ENCODE measurements around the gene ZNF107.

Gene ZNF107

GRCh38 chr7:64665980-64666662 is at the start of gene ZNF107:
TSS of gene ZNF107 (plus strand) at chr7:64666133. CDS start at chr7:64666283, 150 bp downstream.
- peak; percentile 80 for DNase-seq

DNA sequence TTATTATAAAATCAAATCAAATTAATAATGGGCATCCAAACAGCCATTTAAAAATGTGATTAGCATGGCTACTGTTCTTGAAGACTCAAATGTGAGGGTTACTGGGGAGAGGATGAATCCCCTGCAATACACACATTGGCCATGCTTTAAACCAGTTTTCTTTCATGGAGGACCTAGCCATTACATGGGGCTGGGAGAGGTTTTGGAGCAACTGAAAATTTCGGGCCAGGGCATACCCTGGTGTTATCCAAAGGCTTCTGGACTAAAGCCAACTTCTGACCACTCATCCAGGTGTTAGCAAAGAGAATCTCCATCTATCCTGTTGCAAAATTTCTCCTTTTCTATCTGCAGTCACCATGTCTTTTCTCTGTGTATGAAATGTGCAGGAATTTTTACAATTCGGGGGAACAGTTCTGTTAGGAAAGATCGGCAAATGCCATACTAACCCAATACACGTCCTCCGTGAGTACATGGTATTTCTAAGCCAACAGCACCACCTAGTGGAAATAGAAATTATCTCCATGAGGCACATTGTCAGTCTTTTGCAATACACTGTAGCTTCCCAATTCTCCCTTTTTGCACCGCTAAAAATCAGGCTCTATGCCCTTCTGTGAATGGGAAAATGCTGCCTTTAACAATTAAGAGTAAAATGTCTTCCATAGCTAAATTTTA is 47.0 kb upstream of the ZNF107 start:
- DNase-seq, result no peak

- DNase-seq, result no peak
These were observed 46.2 kb upstream of the ZNF107 start for GRCh38 chr7:64619705-64620104.

DNA sequence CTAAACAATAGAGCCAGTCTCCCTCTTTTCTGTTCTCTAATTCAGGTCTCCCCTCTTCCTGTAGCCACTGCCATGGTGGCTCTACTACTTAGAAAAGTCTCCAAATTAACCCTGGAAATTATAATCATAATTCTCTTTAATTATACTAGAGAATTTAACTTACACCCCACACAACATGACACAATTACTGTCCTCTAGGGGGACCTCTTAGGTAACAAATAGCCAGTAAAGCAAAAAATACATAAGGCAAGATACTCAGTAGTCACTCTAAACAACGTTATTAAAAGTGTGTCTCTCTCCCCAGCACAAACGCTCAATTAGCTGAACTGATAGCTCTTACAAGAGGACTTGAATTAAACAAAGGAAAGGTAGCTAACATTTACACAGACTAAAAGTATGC is 44.3 kb upstream of the ZNF107 start:
- no peak for DNase-seq

- DNase-seq, result no peak
These were observed 40.5 kb upstream of the ZNF107 start for GRCh38 chr7:64625114-64626082.

DNA sequence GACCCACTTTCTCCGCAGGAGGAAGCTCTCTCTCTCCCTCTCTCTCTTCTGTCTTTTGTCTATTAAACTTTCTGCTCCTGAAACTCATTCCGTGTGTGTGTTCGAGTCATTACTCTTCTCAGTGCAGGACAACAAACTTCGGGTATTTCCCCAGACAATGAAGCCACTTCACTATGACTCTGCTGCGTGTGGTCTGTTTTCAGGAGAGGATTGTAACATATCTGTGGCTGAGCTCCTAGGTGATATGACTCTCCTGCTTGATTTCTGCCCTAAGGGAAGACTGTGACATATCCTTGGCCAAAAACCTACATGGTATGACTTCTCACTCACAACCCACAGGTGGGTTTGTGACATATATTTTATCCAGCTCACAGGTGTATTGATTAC is 39.9 kb upstream of the ZNF107 start:
- no peak for DNase-seq

DNA sequence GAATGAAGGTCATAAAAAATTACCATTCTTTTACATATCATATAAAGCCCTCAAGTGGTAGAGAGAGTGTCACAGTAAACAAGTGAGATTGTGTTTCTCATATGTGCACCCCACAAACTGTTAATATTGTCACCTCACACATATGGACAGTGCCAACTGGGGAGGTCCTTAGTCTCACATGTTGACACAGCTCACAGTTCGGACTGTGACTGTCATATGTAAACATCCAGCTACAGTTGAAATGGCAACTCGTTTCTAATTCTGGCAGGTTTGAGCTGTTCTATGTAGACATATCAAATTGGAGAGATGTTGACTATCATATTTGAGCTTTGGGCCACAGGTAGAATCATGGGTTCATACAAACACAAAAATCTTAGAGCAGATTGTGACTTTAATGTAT is 39.4 kb upstream of the ZNF107 start:
- DNase-seq, result no peak

GRCh38 chr7:64628192-64628591 is 37.7 kb upstream of the ZNF107 start:
- DNase-seq, result no peak

DNA sequence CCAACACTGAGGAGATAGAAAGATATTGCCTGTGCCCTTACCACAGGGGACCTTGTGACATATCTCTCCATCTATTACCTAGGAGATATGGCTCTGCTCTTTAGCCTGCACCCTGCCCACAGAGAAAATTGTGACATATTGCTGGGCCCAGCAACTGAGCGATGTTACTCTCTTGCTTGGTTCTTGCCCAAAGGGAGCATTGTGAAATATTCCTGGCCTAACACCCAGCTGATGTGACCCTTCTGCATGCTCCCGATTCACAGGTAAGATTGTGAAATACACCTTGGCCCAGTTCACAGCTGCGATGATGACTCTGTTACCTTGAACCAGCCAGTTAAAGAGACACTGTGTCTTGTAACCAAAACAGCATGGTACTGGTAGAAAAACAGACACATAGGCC is 37.2 kb upstream of the ZNF107 start:
- no peak for DNase-seq

- DNase-seq, result no peak
These were observed 35.4 kb upstream of the ZNF107 start for GRCh38 chr7:64630496-64630895.

DNA sequence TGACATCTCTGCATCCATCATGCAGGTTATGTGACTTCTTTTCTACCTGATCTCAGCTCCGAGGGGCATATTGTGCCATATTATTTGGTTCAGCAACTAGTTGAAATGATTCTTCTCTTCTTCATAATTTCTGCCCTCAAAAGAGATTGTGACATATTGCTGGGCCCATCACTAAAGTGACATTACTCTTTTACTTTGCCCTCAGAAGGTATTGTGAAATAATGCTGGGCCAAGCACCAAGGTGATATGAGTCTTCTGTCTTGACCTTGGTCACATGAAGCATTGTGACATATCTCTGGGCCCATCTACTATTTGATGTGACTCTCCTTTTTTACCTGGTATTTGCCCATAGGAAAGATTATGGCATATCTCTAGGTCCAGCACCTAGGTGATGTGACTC is 33.9 kb upstream of the ZNF107 start:
- DNase-seq, result no peak

DNA sequence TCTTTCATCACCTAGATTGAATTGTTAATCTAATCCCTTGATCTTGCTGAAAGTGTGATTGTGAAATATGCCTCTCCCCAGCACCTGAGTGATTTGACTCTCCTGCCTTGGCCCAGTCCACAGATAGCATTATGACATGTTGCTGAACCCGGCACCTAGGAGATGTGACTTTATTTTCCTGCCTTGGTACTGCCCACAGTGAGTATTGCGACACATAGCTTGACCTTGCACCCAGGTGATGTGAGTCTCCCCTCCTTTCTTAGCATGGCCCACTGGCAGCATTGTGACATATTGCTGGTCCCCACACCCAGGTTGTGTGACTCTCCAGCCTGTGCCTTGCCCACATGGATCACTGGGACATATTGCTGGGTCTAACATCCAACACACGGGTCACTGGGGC is 32.5 kb upstream of the ZNF107 start:
- no peak for DNase-seq

DNA sequence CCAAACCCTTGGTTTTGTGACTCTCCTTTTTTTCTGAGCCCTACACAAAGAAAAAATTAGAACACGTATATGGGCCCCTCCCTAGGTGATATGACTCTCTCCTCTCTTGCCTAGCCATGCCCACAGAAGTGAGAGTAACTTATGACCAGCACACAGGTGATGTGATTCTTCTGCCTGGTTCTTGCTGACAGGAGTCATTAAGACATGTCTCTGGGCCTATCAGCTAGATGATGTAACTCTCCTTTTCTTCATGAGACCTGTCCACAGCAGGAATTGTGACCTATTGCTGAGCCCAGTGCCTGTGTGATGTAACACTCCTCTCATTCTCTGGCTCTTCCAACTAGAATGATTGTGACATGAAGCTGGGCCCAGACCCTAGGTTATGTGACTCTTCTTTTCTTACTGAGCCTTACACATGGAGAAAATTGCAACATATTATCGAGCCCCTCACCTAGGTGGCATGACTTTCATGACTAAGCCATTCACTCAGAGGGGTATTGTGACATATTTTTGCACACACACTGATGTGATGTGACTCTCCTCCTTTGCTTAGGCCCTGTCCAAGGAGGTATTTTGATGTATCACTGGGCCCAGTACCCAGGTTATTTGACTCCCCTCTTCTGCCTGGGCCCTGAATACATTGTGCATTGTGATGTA is 31.4 kb upstream of the ZNF107 start:
- DNase-seq, result no peak

GRCh38 chr7:64636386-64636785 is 29.5 kb upstream of the ZNF107 start:
- no peak for DNase-seq

DNA sequence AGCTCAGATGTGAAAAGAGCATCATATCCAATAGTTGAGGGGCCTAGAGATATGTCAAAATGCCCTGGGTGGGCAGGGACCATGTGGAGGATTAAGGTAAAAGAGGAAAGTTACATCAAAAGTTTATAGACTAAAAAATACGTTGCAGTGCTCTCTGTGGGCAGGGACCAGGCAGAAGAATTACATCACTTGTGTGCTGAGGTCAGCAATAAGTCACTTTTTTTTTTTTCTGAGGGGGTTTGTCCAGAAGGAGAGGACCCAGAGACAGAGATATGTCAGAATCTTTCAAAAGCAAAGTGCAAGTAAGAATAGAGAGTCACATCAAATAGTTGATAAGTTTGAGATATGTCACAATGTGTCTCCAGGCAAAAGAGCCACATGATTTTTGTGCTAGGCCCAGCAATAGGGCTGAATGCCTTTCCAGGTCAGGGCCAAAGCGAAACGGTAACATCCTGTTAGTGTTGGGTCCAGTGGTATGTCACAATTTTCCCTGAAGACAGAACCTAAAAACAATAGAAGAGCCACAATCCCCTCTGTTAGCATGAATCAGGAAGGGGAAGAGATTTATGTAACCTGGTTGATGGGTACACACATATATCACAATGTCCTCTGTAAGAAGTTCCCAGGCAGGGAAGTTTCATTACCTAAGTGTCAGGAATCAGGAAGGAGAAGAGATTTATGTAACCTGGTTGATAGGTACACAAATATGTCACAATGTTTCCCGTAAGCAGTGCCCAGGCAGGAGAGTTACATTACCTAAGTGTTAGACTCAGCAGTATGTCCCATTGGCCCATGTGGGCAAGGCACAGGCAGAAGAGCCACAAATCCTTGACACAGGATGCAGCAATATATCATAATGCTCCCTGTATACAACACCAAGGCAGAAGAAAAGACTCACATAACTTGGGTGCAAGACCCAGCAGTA is 28.1 kb upstream of the ZNF107 start:
- DNase-seq, result no peak

DNA sequence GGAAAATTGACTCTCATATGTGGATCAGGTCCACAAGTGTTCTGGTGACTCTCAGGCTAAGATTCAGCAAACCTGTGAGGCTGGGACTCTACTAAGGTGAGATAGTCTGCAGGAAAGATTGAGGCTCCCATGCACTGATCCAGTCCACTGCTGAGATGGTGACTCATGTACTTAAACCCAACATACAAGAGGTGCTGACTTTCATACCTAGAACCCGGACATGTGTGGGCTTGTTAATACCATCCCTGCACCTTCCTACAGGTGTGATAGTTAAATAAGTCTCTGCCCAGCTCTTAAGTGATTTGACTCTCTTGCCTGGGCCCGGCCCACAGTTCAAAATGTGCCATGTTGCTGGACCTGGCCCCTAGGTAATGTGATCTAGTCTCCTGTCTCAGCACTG is 27.1 kb upstream of the ZNF107 start:
- DNase-seq, result no peak

DNA sequence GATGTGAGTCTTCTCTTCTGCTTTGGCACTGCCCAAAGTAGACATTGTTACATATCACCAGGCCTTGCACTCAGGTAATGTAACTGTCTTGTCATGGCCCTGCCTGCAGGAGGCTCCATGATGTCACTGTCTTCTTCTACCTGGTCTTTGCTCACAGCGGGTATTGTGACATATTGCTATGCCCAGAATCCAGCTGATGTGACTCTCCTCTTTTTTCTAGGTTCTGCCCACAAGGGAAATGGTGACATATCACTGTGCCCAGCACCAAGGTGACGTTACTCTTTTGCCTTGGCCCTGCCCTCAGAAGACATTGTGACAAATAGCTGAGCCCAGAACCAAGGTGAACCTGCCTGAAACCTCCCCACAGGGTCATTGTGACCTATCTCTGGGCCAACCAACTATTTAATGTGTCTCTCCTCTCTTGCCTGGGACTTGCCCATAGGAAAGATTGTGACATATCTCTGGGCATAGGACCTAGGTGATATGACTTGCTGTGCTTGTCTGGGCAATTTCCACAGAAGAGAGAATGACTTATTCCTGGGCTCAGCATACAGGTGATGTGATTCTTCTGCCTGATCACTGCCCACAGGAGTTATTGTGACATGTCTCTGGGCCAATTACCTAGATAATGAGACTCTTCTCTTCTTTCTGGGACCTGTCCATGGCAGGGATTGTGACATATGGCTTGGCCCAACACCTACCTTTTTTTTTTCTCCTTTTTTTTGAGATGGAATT is 26.5 kb upstream of the ZNF107 start:
- DNase-seq, result no peak

GRCh38 chr7:64640504-64640903 is 25.4 kb upstream of the ZNF107 start:
- no peak for DNase-seq

- no peak for DNase-seq
These were observed 23.9 kb upstream of the ZNF107 start for GRCh38 chr7:64642046-64642445.

GRCh38 chr7:64642875-64643274 is 23.1 kb upstream of the ZNF107 start:
- DNase-seq, result no peak

- DNase-seq, result no peak
These were observed 22.4 kb upstream of the ZNF107 start for GRCh38 chr7:64643566-64643965.
